ENCODE results near the gene MCC.

MCC gene

DNA sequence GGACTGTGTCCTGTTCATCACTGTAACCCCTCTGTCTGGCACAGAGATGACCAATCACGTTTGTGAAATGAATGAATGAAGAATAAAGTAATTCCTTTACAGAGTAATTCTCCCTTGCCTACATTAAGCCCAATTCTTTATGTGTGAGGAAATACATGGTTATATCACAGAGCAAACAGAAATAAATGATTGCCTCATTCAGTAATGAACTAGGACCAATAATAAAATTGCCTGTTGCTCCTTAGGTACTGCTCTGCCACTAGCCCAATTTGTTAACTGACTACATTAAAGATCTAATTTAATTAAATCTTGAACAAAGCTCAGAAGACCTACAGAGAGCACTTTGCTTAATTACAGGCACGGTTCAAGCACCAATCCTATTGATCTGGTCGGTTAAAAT is 389.9 kb downstream of the MCC start:
- Histone ChIP-seq H3K9ac (ENCODE audit: insufficient read length, low read depth) (no peak overlapping the region), H3K27me3 (ENCODE audit: insufficient read depth, insufficient read length) (no peaks in the 10 kb centered on the region), H3K4me1 (ENCODE audit: insufficient read depth, insufficient read length) (no peaks in the 10 kb centered on the region), H3K9me3 (ENCODE audit: insufficient read depth, low read length) (no peaks in the 10 kb centered on the region), H3K4me3 (ENCODE audit: insufficient read length, low read depth) (no peak overlapping the region), H3K36me3 (ENCODE audit: insufficient read depth, insufficient read length, low read length) (peaks cover 16% of the 10 kb centered on the region)
- DNase-seq (ENCODE audit: low read depth, low spot score), result no peak
- no peak for TF ChIP-seq SUZ12 (IDR thresholded peaks at IDR 0.05; ENCODE audit: extremely low read depth, insufficient read depth, insufficient read length)

GRCh38 chr5:113095831-113096230 is 392.4 kb downstream of the MCC start:
- peaks cover 12% of the 10 kb centered on the region for H3K36me3 ChIP-seq (ENCODE audit: insufficient read depth, insufficient read length, low read length)

DNA sequence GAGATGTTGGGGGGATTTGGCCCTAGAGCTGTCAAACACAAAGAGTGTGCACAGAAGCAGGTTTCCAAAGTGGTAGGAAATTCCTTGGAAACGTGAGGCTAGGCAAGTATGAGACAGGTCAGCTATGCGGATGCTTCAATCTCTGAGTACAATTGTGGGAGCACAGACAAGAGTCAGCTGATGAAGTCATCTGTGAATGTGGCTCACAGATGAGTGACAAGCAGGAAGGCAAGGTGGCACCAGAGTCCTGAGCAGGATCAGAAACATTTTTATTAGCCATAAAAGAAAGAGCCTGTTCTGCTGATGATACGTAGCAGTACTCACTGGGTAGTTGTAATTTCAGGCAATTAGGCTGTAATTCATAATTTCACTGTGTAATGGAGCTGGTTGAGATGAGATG is 394.7 kb downstream of the MCC start:
- DNase-seq (ENCODE audit: low read depth, low spot score), result no peak

More at GRCh38 chr5:113095831-113096230, 392.4 kb downstream of the MCC start:
- TF ChIP-seq SUZ12 (IDR thresholded peaks at IDR 0.05; ENCODE audit: extremely low read depth, insufficient read depth, insufficient read length) (no peak), ZNF274 (IDR thresholded peaks at IDR 0.05; ENCODE audit: low read depth, low read length) (no peak), YY1 (IDR thresholded peaks at IDR 0.05; ENCODE audit: insufficient read depth, insufficient read length) (no peak)
- H3K27me3 ChIP-seq (ENCODE audit: insufficient read depth, insufficient read length), result no peaks in the 10 kb centered on the region
- no peaks in the 10 kb centered on the region for H3K9me3 ChIP-seq (ENCODE audit: insufficient read depth, low read length)
- no peak overlapping the region for H3K9ac ChIP-seq (ENCODE audit: insufficient read length, low read depth)
- no peak overlapping the region for H3K4me3 ChIP-seq (ENCODE audit: insufficient read length, low read depth)
- H3K4me1 ChIP-seq (ENCODE audit: insufficient read depth, insufficient read length), result no peaks in the 10 kb centered on the region
- DNase-seq (ENCODE audit: low read depth, low spot score), result no peak

GRCh38 chr5:113092683-113093082 is 395.6 kb downstream of the MCC start:
- no peak for DNase-seq (ENCODE audit: low read depth, low spot score)
- H3K4me1 ChIP-seq (ENCODE audit: insufficient read depth, insufficient read length), result no peaks in the 10 kb centered on the region
- H3K9me3 ChIP-seq (ENCODE audit: insufficient read depth, low read length), result no peaks in the 10 kb centered on the region
- TF ChIP-seq SUZ12 (IDR thresholded peaks at IDR 0.05; ENCODE audit: extremely low read depth, insufficient read depth, insufficient read length), result no peak
- TF ChIP-seq ZNF274 (IDR thresholded peaks at IDR 0.05; ENCODE audit: low read depth, low read length), result no peak
- no peaks in the 10 kb centered on the region for H3K27me3 ChIP-seq (ENCODE audit: insufficient read depth, insufficient read length)
- H3K9ac ChIP-seq (ENCODE audit: insufficient read length, low read depth), result no peak overlapping the region
- no peaks in the 10 kb centered on the region for H3K36me3 ChIP-seq (ENCODE audit: insufficient read depth, insufficient read length, low read length)
- no peak overlapping the region for H3K4me3 ChIP-seq (ENCODE audit: insufficient read length, low read depth)

More for the DNA sequence above, 394.7 kb downstream of the MCC start:
- no peak overlapping the region for H3K9ac ChIP-seq (ENCODE audit: insufficient read length, low read depth)
- no peaks in the 10 kb centered on the region for H3K4me1 ChIP-seq (ENCODE audit: insufficient read depth, insufficient read length)
- no peak overlapping the region for H3K4me3 ChIP-seq (ENCODE audit: insufficient read length, low read depth)
- TF ChIP-seq SUZ12 (IDR thresholded peaks at IDR 0.05; ENCODE audit: extremely low read depth, insufficient read depth, insufficient read length) (no peak), ZNF274 (IDR thresholded peaks at IDR 0.05; ENCODE audit: low read depth, low read length) (no peak), YY1 (IDR thresholded peaks at IDR 0.05; ENCODE audit: insufficient read depth, insufficient read length) (no peak)
- no peaks in the 10 kb centered on the region for H3K36me3 ChIP-seq (ENCODE audit: insufficient read depth, insufficient read length, low read length)
- no peaks in the 10 kb centered on the region for H3K9me3 ChIP-seq (ENCODE audit: insufficient read depth, low read length)
- H3K27me3 ChIP-seq (ENCODE audit: insufficient read depth, insufficient read length), result no peaks in the 10 kb centered on the region

- TF ChIP-seq ZNF274 (IDR thresholded peaks at IDR 0.05; ENCODE audit: low read depth, low read length) (no peak), SUZ12 (IDR thresholded peaks at IDR 0.05; ENCODE audit: extremely low read depth, insufficient read depth, insufficient read length) (no peak), YY1 (IDR thresholded peaks at IDR 0.05; ENCODE audit: insufficient read depth, insufficient read length) (no peak)
- H3K27me3 ChIP-seq (ENCODE audit: insufficient read depth, insufficient read length), result no peaks in the 10 kb centered on the region
These were observed 396.6 kb downstream of the MCC start for GRCh38 chr5:113091622-113092021.

GRCh38 chr5:113090336-113091106 is 397.7 kb downstream of the MCC start:
- no peaks in the 10 kb centered on the region for H3K4me1 ChIP-seq (ENCODE audit: insufficient read depth, insufficient read length)
- TF ChIP-seq SUZ12 (IDR thresholded peaks at IDR 0.05; ENCODE audit: extremely low read depth, insufficient read depth, insufficient read length) (no peak), ZNF274 (IDR thresholded peaks at IDR 0.05; ENCODE audit: low read depth, low read length) (no peak), YY1 (IDR thresholded peaks at IDR 0.05; ENCODE audit: insufficient read depth, insufficient read length) (no peak)
- H3K9me3 ChIP-seq (ENCODE audit: insufficient read depth, low read length), result no peaks in the 10 kb centered on the region
- H3K36me3 ChIP-seq (ENCODE audit: insufficient read depth, insufficient read length, low read length), result no peaks in the 10 kb centered on the region
- DNase-seq (ENCODE audit: low read depth, low spot score), result no peak
- no peak overlapping the region for H3K9ac ChIP-seq (ENCODE audit: insufficient read length, low read depth)
- H3K27me3 ChIP-seq (ENCODE audit: insufficient read depth, insufficient read length), result no peaks in the 10 kb centered on the region
- H3K4me3 ChIP-seq (ENCODE audit: insufficient read length, low read depth), result no peak overlapping the region

More at GRCh38 chr5:113091622-113092021, 396.6 kb downstream of the MCC start:
- Histone ChIP-seq H3K4me1 (ENCODE audit: insufficient read depth, insufficient read length) (no peaks in the 10 kb centered on the region), H3K9ac (ENCODE audit: insufficient read length, low read depth) (no peak overlapping the region), H3K36me3 (ENCODE audit: insufficient read depth, insufficient read length, low read length) (no peaks in the 10 kb centered on the region), H3K9me3 (ENCODE audit: insufficient read depth, low read length) (no peaks in the 10 kb centered on the region), H3K4me3 (ENCODE audit: insufficient read length, low read depth) (no peak overlapping the region)
- DNase-seq (ENCODE audit: low read depth, low spot score), result no peak

DNA sequence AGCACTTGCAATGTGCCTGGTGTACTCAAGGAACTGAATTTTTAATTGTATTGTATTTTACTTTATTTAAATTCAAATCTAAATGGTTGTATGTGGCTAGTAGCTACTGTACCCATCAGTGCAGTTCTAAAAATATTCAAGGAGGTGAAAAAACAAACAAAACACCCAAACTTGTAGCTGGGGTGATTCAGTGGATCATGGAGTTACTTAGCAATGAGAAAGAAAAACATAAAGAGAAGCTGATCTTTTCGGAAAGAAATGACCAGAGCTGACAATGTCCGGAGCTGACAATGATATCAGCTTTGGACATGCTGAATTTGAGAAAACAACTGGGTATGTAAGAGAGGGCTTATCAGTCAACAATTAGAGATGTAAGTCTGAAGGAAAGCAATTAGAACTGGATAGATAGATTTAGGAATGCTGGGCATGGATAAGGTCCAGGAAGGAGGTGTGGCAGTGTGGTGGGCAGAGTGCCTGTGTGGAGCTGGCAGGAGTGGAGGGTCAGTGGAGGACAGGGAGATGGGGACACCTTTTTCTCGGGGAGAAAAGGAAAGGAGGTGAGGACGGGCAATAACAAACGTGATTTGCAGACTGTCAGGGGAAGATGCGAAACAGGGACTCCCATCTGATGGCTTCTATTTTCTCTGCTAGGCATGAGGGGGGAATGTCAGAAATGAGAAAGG is 398.5 kb downstream of the MCC start:
- Histone ChIP-seq H3K27me3 (ENCODE audit: insufficient read depth, insufficient read length) (no peaks in the 10 kb centered on the region), H3K9me3 (ENCODE audit: insufficient read depth, low read length) (no peaks in the 10 kb centered on the region), H3K4me3 (ENCODE audit: insufficient read length, low read depth) (no peak overlapping the region), H3K36me3 (ENCODE audit: insufficient read depth, insufficient read length, low read length) (peaks cover 4% of the 10 kb centered on the region), H3K9ac (ENCODE audit: insufficient read length, low read depth) (no peak overlapping the region), H3K4me1 (ENCODE audit: insufficient read depth, insufficient read length) (no peaks in the 10 kb centered on the region)
- TF ChIP-seq ZNF274 (IDR thresholded peaks at IDR 0.05; ENCODE audit: low read depth, low read length) (no peak), YY1 (IDR thresholded peaks at IDR 0.05; ENCODE audit: insufficient read depth, insufficient read length) (no peak), SUZ12 (IDR thresholded peaks at IDR 0.05; ENCODE audit: extremely low read depth, insufficient read depth, insufficient read length) (no peak)
- no peak for DNase-seq (ENCODE audit: low read depth, low spot score)
